Neural cell (in vitro differentiated cells): ENCODE results near the gene AS3MT. TPM values are rescaled to one million over a fixed set of nuclear protein-coding genes. Genes with fewer than 3 reads are reported as not detected.

ENCODE experiments used
- H2AFZ ChIP-seq: fragments of 200-600, 300-800 bp; sonication (generic), shearing (Covaris generic); 2 replicates; pipeline ENCODE4 v1.6.0; 2014; ENCODE audit warnings: low read depth, mild to moderate bottlenecking, antibody characterized with exemption, low read length, moderate library complexity
- H3F3A ChIP-seq: fragments of 200-600 bp; shearing (Covaris generic); 2 replicates; pipeline ENCODE4 v1.6.1; 2016; ENCODE audit warnings: mild to moderate bottlenecking, moderate library complexity, mixed read lengths, antibody characterized with exemption, low read length; ENCODE audit not compliant: insufficient read depth, poor library complexity, severe bottlenecking
- H3K27ac ChIP-seq: fragments of 200-600, 300-800 bp; sonication (generic), shearing (Covaris generic); 2 replicates; pipeline ENCODE4 v1.5.1; 2014; ENCODE audit warnings: mild to moderate bottlenecking, low read length, moderate library complexity
- H3K27me3 ChIP-seq: fragments of 300-800, 200-600 bp; sonication (generic), shearing (Covaris generic); 2 replicates; pipeline ENCODE4 v1.6.0; 2014; ENCODE audit warnings: mild to moderate bottlenecking, low read depth, low read length, moderate library complexity; ENCODE audit not compliant: insufficient read depth
- H3K36me3 ChIP-seq: fragments of 300-800, 200-600 bp; sonication (generic), shearing (Covaris generic); 2 replicates; pipeline ENCODE4 v1.5.1; 2014; ENCODE audit warnings: mild to moderate bottlenecking, antibody characterized with exemption, low read length, moderate library complexity; ENCODE audit not compliant: insufficient read depth
- H3K4me2 ChIP-seq: fragments of 300-800, 200-600 bp; sonication (generic), shearing (Covaris generic); 2 replicates; pipeline ENCODE4 v1.6.0; 2014; ENCODE audit warnings: mild to moderate bottlenecking, low read length
- H3K4me3 ChIP-seq: fragments of 300-800, 200-600 bp; sonication (generic), shearing (Covaris generic); 2 replicates; pipeline ENCODE4 v1.5.1; 2014; ENCODE audit warnings: mild to moderate bottlenecking, low read length, moderate library complexity
- H3K79me2 ChIP-seq: fragments of 200-600 bp; shearing (Covaris generic); replicated peaks from 2 replicates; pipeline ENCODE4 v1.6.0; 2014; ENCODE audit warnings: mild to moderate bottlenecking, low read length, moderate library complexity; ENCODE audit not compliant: insufficient read depth
- H3K9ac ChIP-seq: fragments of 300-800, 200-600 bp; sonication (generic), shearing (Covaris generic); 2 replicates; pipeline ENCODE4 v1.6.1; 2016; ENCODE audit warnings: mild to moderate bottlenecking, low read length, mixed read lengths
- H3K9me2 ChIP-seq: fragments of 200-600 bp; shearing (Covaris generic); 2 replicates; pipeline ENCODE4 v1.6.1; 2016; ENCODE audit warnings: mild to moderate bottlenecking, low read length, mixed read lengths; ENCODE audit not compliant: insufficient read depth
- H3K9me3 ChIP-seq: fragments of 200-600, 300-800 bp; sonication (generic), shearing (Covaris generic); 2 replicates; pipeline ENCODE4 v1.6.1; 2016; ENCODE audit warnings: mild to moderate bottlenecking, mixed run types, low read length, moderate library complexity, mixed read lengths
- H4K20me1 ChIP-seq: fragments of 200-600 bp; shearing (Covaris generic); 2 replicates; pipeline ENCODE4 v1.6.1; 2016; ENCODE audit warnings: mild to moderate bottlenecking, mixed run types; ENCODE audit not compliant: insufficient read depth
- CTCF ChIP-seq: fragments of 450-650 bp; IDR thresholded peaks from 2 replicates; pipeline ENCODE4 v1.5.1; 2014; ENCODE audit warnings: antibody characterized with exemption, mild to moderate bottlenecking, moderate library complexity; ENCODE audit not compliant: poor library complexity, severe bottlenecking
- EP300 ChIP-seq: fragments of 450-650 bp; conservative IDR thresholded peaks from 2 replicates; pipeline ENCODE4 v1.6.1; 2014; ENCODE audit warnings: antibody characterized with exemption, mild to moderate bottlenecking, moderate library complexity; ENCODE audit not compliant: poor library complexity, severe bottlenecking
- EZH2 ChIP-seq: fragments of 200-600, 300-800 bp; shearing (Covaris generic), sonication (generic); IDR thresholded peaks from 2 replicates; pipeline ENCODE4 v1.6.1; 2014; ENCODE audit warnings: antibody characterized with exemption, low read length, borderline replicate concordance, mild to moderate bottlenecking; ENCODE audit not compliant: insufficient read depth, poor library complexity, severe bottlenecking
- MXI1 ChIP-seq: fragments of 450-650 bp; conservative IDR thresholded peaks from 2 replicates; pipeline ENCODE4 v1.6.1; 2014; ENCODE audit warnings: antibody characterized with exemption, mild to moderate bottlenecking; ENCODE audit not compliant: poor library complexity, severe bottlenecking
- POLR2AphosphoS5 ChIP-seq: IDR thresholded peaks from 2 replicates; pipeline ENCODE4 v1.6.1; 2012
- RAD21 ChIP-seq: fragments of 450-650 bp; conservative IDR thresholded peaks from 2 replicates; pipeline ENCODE4 v1.6.1; 2014; ENCODE audit warnings: antibody characterized with exemption, mild to moderate bottlenecking, moderate library complexity
- SMC3 ChIP-seq: fragments of 450-650 bp; conservative IDR thresholded peaks from 2 replicates; pipeline ENCODE4 v1.6.1; 2014; ENCODE audit warnings: antibody characterized with exemption, mild to moderate bottlenecking, moderate library complexity; ENCODE audit not compliant: poor library complexity
- TAF1 ChIP-seq: IDR thresholded peaks from 2 replicates; pipeline ENCODE4 v1.6.1; 2012; ENCODE audit warnings: low read depth
- polyA plus RNA-seq: library from polyadenylated mRNA; depleted of rRNA; stranded (reverse); fragments of >200 nt; gene quantifications from 2 replicates; pipeline ENCODE4 v1.2.3, GENCODE V29; 2014
- TF ChIP-seq, protein P1 (sequence below): IDR thresholded peaks from 2 replicates; pipeline ENCODE4 v1.6.1; 2012; ENCODE audit warnings: borderline replicate concordance

Gene AS3MT
- polyA plus RNA-seq, 1 donor from 2014 or later: 17.6 TPM

DNA sequence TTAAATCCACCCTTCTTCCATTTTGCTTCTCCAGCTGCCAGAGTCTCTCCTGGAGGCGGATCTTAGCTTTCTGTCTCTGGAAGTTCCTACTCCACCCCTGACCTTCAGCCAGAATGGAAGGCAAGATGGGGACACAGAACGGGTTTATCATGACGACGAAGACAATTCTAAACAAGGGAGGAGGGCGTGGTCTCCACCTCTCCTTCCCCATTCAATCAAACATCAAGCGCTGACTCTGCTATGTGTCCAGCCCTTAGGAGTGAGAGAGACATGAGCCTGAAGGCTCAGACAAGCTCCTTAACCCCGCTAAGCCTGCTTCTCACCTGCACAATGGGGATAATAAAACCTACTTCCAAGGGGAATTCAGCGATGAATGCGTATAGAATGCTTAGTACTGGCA is 35.1 kb upstream of the AS3MT start:
- Histone ChIP-seq H3K27me3 (no peaks in the 10 kb centered on the region), H3K4me2 (no peak overlapping the region), H3K9me3 (no peaks in the 10 kb centered on the region), H3K9me2 (no peaks in the 10 kb centered on the region), H2AFZ (no peak overlapping the region), H3K79me2 (no peaks in the 10 kb centered on the region), H3K4me3 (no peak overlapping the region), H3K36me3 (no peaks in the 10 kb centered on the region), H3F3A (no peaks in the 10 kb centered on the region), H4K20me1 (no peaks in the 10 kb centered on the region), H3K9ac (no peak overlapping the region), H3K27ac (no peak overlapping the region)
- TF ChIP-seq EP300 (no peak), EZH2 (no peak), SMC3 (no peak), TAF1 (no peak), RAD21 (no peak), MXI1 (no peak), CTCF (no peak), POLR2AphosphoS5 (no peak)
- TF ChIP-seq, protein P1, sequence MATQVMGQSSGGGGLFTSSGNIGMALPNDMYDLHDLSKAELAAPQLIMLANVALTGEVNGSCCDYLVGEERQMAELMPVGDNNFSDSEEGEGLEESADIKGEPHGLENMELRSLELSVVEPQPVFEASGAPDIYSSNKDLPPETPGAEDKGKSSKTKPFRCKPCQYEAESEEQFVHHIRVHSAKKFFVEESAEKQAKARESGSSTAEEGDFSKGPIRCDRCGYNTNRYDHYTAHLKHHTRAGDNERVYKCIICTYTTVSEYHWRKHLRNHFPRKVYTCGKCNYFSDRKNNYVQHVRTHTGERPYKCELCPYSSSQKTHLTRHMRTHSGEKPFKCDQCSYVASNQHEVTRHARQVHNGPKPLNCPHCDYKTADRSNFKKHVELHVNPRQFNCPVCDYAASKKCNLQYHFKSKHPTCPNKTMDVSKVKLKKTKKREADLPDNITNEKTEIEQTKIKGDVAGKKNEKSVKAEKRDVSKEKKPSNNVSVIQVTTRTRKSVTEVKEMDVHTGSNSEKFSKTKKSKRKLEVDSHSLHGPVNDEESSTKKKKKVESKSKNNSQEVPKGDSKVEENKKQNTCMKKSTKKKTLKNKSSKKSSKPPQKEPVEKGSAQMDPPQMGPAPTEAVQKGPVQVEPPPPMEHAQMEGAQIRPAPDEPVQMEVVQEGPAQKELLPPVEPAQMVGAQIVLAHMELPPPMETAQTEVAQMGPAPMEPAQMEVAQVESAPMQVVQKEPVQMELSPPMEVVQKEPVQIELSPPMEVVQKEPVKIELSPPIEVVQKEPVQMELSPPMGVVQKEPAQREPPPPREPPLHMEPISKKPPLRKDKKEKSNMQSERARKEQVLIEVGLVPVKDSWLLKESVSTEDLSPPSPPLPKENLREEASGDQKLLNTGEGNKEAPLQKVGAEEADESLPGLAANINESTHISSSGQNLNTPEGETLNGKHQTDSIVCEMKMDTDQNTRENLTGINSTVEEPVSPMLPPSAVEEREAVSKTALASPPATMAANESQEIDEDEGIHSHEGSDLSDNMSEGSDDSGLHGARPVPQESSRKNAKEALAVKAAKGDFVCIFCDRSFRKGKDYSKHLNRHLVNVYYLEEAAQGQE: no peak

DNA sequence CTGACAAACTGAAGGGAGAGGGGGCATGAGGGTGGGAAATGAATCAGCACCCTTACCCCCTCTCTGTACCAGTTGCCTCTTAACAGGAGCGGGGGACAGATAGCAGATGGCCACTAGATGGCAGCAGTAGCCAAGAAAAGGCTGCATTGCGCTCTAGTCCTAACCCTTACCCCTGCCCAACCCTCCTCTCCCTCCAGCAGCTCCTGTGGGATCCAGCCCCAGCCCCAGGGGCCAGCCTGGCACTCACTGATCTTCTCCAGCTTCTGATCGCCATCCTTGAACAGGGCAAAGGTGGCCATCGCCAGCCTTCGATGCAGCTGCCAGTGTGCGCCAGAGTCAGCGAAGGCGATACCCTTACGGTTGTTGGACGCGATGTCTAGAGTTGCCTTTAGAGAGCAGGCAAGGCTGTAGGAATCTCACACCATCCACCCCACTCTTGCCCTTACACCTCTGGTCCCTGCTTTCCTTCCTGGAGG is 34.2 kb upstream of the AS3MT start:
- no peaks in the 10 kb centered on the region for H3K36me3 ChIP-seq
- H4K20me1 ChIP-seq: no peaks in the 10 kb centered on the region
- TF ChIP-seq CTCF: peak; percentile 98
- TF ChIP-seq MXI1: peak; percentile 28
- peak; percentile 96 for TF ChIP-seq RAD21
- TF ChIP-seq SMC3: peak; percentile 89
- TF ChIP-seq POLR2AphosphoS5: no peak
- H2AFZ ChIP-seq: no peak overlapping the region
- no peak overlapping the region for H3K4me2 ChIP-seq
- H3K9me3 ChIP-seq: no peaks in the 10 kb centered on the region
- no peaks in the 10 kb centered on the region for H3F3A ChIP-seq
- no peak overlapping the region for H3K27ac ChIP-seq
- no peak overlapping the region for H3K4me3 ChIP-seq
- no peaks in the 10 kb centered on the region for H3K9me2 ChIP-seq
- no peaks in the 10 kb centered on the region for H3K27me3 ChIP-seq
- no peaks in the 10 kb centered on the region for H3K79me2 ChIP-seq
- H3K9ac ChIP-seq: no peak overlapping the region
